GM19463 (cell line): ENCODE data around the gene DOCK1.
"Not testable (repeated sequence)": the region's sequence is repeated elsewhere in the genome, so short reads cannot be mapped to it uniquely, and the experiment has no call there.

Experiments used
- ATAC-seq: cut with Tn5 transposase; IDR thresholded peaks from one replicate; pipeline ENCODE4 v1.9.1; 2021; ENCODE audit warnings: mild to moderate bottlenecking, moderate library complexity; ENCODE audit not compliant: unreplicated experiment

The DOCK1 gene

DNA sequence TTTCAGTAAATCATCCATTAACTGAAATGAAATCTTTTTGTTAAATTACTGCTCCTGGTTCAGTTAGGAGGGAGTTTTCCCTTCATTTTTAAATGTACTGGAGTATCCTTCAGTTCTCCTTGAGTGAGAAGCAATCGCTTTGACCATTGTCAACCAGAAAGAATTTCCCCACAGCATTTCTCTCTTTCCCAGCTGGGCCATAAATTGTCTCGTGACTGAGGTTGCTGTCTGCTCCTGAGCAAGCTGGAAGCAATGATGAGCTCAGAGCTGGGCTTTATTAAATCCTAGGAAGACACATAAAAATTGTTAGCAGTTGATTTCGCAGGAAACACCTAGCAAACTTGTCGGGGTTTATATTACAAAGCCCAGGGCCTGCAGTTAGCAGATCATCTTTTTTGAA is 393.2 kb downstream of the DOCK1 start:
- ATAC-seq = no peak

DNA sequence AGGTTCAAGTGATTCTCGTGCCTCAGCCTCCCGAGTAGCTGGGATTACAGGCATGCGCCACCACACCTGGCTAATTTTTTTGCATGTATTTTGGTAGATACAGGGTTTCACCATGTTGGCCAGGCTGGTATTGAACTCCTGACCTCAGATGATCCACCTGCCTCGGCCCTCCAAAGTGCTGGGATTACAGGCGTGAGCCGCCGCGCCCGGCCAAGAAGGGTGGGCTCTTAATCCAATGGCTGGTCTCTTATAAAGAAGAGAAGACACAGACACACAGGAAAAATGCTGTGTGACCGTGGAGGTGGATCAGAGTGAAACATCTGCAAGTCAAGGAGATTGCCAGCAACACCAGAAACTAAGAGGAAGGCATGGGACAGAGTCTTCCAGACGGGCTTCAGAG is 394.0 kb downstream of the DOCK1 start:
- ATAC-seq = not testable (repeated sequence)

DNA sequence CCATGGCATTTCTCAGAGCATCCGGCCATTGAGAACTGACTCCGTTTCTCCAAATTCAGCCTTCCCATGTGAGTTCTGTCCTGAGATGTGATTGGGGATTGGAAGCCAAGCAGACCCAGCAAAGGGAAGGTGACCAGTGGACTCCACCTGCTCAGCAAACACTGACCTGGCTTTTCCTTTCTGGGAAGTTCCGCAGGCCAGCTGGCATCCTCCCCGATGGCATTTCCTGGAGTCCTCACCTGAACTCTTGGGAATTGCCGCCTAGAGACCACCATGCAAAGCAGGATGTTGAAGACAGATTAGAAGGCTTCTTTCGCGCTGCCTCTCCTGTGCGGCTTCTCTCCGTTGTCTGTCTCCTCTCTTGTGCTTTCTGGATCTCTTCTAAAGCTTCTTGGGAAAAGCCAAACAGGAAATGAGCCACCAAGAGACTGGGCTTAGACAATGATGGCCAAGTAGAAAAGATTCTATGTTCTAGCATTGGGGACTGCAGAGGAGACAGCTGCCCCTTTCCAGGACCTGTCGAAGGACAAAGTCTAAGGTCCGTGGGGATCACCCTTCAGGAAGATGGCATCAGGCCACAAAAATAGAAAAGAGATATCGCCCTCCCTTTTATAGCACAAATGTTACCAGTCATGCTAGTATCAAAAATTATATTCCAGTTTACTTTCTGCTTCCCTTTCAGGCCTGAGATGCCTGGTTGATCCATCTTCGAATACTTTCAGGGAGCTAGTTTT is 394.9 kb downstream of the DOCK1 start:
- ATAC-seq = no peak

DNA sequence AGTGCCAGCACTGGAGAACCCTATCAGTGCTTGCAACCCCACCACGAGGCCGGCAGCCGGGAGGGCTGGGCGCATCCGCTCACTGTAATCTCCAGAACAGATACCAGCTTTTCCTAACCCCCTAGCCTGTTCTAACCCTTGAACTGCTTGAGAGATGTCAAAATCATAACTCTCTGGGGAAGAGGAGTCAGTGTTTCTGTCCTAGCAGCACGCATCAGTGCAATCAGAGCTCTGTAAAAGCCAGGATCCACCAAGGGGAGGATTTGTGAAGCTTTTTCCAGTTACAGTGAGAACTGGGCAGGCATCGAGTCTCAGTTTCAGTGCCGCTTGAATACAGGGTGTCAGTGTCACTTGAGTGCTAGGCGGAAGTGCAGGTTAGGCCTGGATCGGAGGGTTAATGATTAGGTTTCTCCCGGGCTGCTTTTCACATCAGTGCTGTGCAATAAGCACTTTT is 395.7 kb downstream of the DOCK1 start:
- ATAC-seq = no peak

DNA sequence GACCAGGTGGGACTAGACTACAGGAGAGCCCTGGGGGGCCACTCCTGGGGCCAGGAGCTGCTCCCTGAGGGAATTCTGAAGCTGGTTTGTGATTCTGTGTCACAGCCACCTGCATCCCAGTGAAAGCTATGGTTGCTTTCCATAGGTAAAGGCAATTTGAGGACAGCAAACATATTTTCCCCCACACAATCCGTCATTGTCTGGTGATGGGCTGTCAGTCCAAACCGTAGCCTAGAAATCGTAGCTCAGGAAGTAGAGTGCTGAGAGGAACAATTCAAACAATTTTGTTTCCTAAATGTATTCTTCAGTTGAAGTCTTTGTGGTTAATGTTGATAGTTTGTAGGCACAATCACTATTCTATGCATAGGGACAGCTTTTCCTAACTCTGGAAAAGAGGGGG is 397.1 kb downstream of the DOCK1 start:
- ATAC-seq = no peak

DNA sequence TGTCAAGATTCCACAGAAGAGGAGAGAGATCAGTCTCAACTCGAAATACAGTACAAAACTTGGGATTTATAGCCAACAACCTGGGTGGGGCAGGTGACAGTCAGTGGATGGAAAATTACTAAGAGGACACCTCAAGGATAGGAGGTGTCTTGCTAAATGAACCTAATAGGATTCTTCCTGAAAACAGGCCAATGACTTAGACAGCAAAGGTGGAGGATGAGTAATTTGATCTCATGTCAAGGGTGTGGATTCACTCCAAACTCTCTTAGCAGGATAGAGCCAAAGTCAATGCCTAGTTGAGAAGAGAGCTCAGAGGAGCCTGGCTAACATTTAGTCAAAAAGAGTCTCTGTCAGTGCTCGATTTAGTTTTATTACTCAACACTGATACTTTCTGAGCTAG is 397.9 kb downstream of the DOCK1 start:
- no peak for ATAC-seq

DNA sequence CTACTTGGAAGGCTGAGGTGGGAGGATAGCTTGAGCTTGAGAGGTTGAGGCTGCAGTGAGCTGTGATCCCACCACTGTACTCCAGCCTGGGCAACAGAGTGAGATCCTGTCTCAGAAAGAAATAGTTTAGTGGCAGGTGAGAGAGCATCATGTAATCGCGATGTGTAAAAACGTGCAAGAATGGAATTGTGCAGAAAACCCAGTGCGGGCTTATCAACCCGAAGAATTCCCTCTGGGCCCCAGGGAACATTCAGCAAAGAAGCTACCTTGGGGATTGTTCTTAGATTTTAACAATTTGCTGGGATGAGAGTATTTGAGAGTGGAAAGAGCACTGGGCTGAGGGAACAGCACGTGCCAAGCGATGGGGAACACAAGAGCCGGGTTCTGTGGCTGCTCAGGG is 398.5 kb downstream of the DOCK1 start:
- ATAC-seq = no peak

DNA sequence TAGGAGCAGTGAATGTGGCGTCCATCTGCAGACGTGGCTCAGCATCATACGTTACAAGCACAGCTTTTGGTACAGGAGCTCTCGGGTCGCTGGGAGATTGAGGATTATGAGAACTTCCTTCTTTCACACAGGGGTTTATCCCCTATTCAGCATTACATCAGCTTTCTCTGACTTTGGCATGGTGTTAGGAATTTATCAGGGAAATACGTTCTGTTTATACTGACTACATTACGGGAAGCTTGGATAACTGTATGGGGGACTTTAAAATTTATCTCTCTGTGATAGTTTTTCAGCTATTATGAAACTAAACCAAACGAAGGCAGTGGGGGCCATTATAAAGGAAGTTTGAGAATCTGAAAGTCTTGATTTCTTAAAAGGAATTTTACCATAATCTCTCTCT is 401.3 kb downstream of the DOCK1 start:
- ATAC-seq = no peak

DNA sequence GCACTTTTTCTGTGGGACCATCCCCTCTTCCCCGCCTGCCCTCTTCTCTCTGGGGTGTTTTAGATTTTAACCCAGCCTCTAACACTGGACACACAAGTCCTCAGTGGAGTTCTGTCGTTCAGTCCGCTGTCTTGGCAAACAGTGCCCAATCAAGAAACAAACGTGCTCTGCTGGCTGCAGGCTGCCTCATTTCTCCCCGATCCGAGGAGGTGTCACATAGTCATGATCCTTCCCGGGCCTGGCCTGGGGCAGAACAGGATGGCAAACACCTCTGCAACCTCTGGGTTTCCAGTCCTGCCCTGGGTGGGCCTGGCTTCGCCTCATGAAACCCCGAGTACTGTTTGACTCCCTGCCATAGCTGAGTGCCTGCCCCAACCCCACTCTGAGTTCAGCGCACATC is 402.1 kb downstream of the DOCK1 start:
- no peak for ATAC-seq

DNA sequence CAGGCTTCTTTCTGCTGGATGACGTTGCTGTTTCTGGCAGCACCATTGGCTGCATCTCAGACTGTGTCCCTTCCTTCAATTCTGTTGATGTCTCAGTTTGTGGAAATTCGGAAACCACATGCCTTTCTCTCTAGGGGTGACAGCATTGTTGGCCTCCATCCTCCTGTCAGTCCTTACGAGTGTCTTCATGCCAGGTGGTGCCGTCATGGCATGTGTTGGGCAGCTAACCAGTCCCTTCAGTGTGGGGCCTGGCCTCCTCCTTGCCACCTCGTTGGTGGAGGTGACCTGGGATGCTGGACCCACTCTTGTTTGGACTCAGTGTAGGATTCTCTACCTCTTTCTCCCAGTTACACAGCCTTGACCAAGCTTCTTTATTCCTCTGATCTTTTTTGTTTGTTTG is 402.8 kb downstream of the DOCK1 start:
- ATAC-seq = no peak

DNA sequence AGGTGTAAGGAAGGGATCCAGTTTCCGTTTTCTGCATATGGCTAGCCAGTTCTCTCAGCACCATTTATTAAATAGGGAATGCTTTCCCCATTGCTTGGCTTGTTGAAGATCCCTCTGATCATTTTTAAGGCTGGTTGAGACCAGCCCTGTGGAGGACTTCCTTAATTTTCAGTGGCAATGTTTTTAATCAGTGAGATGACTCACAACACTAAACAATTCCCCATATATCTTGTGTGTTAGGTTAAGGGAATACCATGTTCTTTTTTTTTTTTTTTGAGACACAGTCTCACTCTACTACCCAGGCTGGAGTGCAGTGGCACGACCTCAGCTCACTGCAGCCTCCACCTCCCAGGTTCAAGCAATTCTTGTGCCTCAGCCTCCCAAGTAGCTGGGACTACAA is 404.4 kb downstream of the DOCK1 start:
- ATAC-seq = not testable (repeated sequence)

DNA sequence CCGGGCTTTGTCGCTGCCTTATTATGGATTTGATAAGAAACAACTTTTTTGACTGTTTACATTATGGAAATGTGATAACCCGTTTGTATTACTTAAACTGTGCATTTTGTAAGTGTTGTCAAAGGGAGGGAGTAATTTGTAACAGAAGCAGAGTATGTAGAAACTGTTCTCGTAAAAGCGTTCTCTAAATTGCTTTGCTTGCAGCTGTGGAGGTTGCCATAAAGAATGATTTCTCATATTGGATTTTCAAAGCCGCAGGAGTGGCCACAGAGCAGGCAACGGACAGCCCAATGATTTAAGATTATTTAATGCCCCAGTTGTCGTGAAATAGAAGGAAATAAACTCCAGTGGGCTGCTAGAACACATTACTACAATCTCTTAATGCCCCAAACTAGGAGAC is 405.2 kb downstream of the DOCK1 start:
- no peak for ATAC-seq

DNA sequence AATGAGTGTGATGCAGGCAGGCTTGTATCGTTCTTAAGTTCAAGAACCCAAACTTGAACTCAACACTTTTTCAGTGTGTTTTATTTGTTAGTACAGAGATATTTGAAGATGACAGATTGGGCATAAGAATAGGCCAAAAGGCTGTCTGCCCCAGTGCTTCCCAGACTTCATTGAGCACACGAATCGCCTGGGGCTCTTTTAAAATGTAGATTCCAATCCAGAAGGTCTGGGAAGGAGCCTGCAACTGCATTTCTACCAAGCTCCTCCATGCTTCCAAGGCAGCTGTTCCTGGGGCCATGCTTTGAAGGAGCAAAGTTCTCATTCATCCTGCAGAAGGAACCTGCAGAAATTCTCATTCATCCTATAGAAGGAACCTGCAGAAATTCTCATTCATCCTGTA is 405.7 kb downstream of the DOCK1 start:
- no peak for ATAC-seq

DNA sequence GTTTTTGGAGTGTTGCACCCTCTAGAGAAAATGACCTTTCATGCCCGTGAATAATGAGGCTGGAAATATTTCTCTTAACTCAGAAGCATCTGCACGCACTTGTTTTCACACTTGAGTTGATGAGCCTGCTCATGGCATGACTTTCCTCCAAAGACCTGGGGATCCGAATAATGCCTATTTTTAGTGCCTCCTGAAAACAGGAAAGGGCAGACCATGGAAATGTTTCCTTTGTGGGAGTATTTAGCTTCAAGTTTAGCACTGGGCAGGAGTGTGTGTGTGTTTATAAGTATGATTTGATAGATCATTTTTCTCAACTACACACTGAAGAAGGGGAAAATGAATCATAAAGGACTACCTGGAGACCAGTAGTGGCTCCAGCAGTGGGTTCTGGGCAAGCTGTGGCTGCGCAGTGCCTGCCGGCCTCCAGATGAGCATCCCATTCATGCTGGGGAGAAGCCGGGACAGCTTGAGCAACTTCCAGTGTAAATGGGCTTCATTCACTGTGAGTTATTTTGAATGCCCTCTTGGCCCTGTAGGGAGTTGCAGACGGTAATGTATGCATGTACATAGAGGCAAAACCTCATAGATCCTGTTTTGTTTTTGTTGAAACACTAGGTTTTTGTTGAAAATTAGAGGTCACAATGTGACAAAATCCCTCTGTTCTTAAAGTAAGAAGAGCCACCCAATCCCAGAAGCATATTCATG is 408.9 kb downstream of the DOCK1 start:
- no peak for ATAC-seq

DNA sequence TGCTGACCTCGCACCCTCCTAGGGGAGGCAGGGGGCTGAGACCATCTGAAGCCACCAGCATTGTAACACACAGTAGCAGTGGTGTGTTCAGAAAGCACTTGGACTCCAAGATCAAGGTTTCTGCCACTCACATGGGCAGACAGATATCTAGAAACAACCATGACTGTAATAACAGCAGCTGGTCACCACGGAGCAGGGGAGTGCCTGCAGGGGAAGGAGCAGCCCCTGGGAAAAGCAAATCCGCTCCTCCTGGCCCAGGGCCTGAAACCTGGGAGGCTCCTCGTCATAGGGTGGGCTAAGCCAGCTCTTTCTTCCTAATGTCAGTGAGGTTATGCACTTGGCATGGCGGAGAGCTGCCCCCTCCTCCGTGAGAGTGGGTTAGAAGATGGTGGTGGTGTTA is 409.6 kb downstream of the DOCK1 start:
- ATAC-seq = no peak

DNA sequence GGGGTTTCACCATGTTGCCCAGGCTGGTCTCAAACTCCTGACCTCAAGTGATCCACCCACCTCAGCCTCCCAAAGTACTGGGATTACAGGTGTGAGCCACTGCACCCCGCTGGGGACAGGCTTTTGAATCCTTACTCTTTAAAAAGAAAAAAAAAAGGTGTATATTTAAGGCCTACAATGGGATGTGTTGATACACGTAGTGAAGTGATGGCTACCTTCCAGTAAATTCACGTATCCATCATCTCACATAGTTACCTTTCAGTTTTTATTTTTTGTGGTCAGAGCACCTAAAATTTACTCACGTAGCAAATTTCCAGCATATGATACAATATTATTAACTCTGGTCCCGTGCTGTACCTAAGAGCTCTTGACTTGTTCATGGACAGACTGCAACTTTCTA is 410.7 kb downstream of the DOCK1 start:
- ATAC-seq = no peak

DNA sequence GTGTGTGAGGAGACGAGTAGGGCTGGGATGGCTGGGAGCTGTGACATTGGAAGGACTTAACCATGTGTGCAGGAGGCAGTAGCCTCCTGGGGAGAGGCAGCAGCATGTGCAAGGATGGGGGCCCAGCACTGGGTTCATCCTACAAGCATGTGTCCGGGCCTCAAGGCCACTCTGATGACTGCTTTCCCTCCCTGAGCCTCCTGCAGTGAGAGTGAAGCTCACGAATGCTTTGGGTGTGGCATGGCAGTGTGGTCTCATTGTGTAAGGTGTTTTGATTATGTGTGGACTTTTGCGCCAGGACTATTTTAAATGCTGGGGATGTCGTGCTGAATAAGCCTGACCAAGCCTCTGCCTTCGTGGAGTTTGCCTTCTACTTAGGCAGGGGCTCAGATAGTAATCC is 413.2 kb downstream of the DOCK1 start:
- ATAC-seq = no peak

DNA sequence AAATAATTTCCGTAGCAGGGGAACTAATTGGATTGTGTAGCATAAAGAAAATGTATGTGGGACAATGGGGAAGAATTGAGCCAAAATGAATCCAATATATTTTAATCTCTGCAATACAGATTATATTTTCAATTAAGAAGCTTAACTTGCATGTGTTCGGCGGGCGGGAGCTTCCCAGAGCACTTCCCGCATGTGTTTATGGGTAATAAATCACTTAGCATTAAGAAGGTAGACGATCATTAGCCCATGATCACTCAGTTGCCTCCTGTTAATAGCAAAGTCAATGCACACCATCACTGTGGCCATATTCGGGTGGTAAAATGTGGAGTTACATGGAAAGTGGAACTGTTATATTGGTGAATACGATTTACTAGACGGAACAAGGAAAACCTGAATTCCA is 414.0 kb downstream of the DOCK1 start:
- no peak for ATAC-seq

DNA sequence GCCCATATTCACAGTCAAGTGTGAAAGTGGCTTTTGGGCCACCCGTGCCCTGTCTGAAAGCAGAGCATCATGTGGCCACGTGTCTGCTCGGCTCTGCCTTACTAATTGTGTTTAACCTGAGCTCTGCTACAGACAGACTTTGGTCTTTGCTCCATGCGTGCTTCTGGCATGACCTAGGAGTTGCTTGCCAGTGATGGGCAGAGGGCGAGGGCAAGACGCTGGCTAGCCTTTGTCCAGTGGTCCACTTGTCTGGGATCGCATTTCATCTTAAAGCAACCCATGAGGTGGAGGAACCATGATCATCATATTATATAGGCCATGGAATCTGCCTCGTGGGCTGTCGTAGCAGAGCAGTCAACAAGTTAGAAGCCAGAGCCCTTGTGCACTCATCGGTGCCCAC is 414.5 kb downstream of the DOCK1 start:
- ATAC-seq = no peak

DNA sequence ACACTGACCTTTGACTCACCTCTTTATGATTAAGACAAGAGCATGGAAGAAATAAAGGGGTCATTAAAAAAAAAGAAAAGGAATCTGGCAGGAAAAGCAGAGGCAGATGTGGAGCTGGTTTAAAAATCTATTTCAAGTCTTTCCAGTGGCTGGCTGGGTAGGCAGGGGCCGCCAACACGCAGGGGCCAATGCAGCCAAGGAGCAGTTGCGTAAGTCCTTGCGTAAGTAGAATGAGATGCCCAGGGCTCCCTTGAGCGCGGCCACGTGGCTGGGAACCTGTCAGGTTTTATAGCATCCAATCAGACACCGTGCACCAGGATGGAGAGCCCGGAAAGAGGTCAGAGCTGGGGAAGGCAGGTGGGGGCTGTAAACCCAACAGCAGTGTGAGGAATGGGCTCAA is 414.9 kb downstream of the DOCK1 start:
- ATAC-seq = no peak

DNA sequence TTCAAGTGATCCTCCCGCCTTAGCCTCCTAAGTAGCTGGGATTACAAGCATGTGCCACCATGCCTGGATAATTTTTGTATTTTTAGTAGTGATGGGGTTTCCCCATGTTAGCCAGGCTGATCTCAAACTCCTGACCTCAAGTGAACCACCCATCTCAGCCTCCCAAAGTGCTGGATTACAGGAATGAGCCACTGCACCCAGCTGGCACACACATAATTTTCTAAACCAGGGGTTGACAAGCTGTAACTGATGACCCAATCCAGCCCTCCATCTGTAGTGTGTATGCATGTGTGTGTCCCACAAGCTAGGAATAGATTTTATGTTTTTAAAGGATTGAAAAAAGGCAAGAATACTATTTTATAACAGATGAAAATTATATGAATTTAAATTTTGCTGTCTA is 417.1 kb downstream of the DOCK1 start:
- ATAC-seq = no peak

DNA sequence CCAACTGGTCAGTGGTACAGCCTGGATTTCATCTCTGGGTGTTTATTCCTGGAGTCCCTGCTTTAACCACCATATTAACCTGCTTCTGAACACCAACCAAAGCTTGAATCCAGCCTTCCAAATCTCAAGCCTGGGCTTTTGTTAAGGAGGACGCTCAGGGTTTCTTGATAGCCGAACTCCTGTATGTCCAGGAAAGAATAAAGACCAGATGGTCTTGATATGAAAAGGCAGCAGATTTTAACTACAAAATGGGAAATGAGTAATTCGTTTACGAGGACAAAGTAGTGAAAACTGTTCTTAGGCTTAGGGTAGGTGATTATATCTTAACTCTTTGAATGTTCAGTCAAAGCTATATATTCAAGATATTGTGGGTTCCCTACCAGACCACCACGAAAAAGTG is 420.3 kb downstream of the DOCK1 start:
- no peak for ATAC-seq

DNA sequence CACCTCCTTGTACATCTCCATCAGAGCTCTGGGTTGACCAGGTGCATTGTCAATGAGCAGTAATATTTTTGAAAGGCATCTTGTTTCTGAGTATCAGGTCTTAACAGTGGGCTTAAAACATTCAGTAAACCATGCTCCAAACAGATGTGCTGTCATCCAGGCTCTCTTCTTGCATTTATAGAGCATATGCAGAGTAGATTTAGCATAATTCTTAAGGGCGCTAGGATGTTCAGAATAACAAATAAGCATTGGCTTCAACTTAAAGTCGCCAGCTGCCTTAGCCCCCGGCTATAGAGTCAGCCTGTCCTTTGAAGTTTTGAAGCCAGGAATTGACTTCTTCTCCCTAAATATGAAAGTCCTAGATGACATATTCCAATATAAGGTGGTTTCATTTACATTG is 421.7 kb downstream of the DOCK1 start:
- ATAC-seq = no peak
